Ovary (tissue), 3 donors: ENCODE results near the gene PTPN20.

Source experiments
- CTCF ChIP-seq, 3 donors: fragments of 450-650 bp in 2 of 3; fragments of 200-600 bp in 1 of 3; IDR thresholded peaks; one replicate each; pipeline versions ENCODE4 v1.5.1 to v1.8.0; 2016 to 2022; ENCODE audit warnings: antibody characterized with exemption in 3 of 3, mild to moderate bottlenecking in 1 of 3
- EP300 ChIP-seq: sonication (generic); formaldehyde crosslinking; IDR thresholded peaks from one replicate; pipeline ENCODE4 v1.6.1; 2017; ENCODE audit warnings: antibody characterized with exemption
- POLR2A ChIP-seq: fragments of 450-650 bp; IDR thresholded peaks from one replicate; pipeline ENCODE4 v1.6.1; 2017; ENCODE audit warnings: antibody characterized with exemption, mild to moderate bottlenecking, moderate library complexity
- donor health status: DM: no; HTN: no; CAD: no.

GRCh38 chr10:47045331-47045861, 134.2 kb downstream of the PTPN20 start:
- TF ChIP-seq POLR2A, result no peak
- TF ChIP-seq CTCF (IDR thresholded peaks at IDR 0.05), result no peak
- TF ChIP-seq EP300, result no peak
